Right renal cortex interstitium (tissue), 3 donors: ENCODE results near the gene STAT5A. TPM values are rescaled to one million over a fixed set of nuclear protein-coding genes. Genes with fewer than 3 reads are reported as not detected.

Experiments
- DNase-seq, 3 donors: peaks; one replicate each; pipeline ENCODE4 v3.0.0-alpha.2; 2013; ENCODE audit warnings: low read depth in 3 of 3, low spot score in 2 of 3
- polyA plus RNA-seq, 3 donors: library from polyadenylated mRNA; unstranded; fragments of 120-200 nt; gene quantifications; one replicate each; pipeline ENCODE4 v1.2.1, GENCODE V29; 2013; ENCODE audit not compliant: insufficient read length in 3 of 3

The STAT5A gene
- polyA plus RNA-seq, 3 donors: 5.1 to 5.9 (median 5.5) TPM

- no peak for DNase-seq
Measured at GRCh38 chr17:42266918-42267766, 21.2 kb upstream of the STAT5A start.

GRCh38 chr17:42268236-42268635 lies 20.1 kb upstream of the STAT5A start:
- no peak for DNase-seq

- no peak for DNase-seq
Measured at GRCh38 chr17:42270170-42270535, 18.1 kb upstream of the STAT5A start.

GRCh38 chr17:42270596-42270995 lies 17.7 kb upstream of the STAT5A start:
- no peak for DNase-seq

- no peak for DNase-seq
Measured at GRCh38 chr17:42271006-42271778, 17.1 kb upstream of the STAT5A start.

GRCh38 chr17:42271779-42272035 lies 16.6 kb upstream of the STAT5A start:
- DNase-seq: no peak

GRCh38 chr17:42272162-42272907 lies 16.0 kb upstream of the STAT5A start:
- DNase-seq: no peak

- no peak for DNase-seq
Measured at GRCh38 chr17:42273474-42274252, 14.6 kb upstream of the STAT5A start.

- DNase-seq: no peak
Measured at GRCh38 chr17:42274253-42274542, 14.1 kb upstream of the STAT5A start.

- DNase-seq: no peak
Measured at GRCh38 chr17:42274812-42275526, 13.3 kb upstream of the STAT5A start.

GRCh38 chr17:42275527-42276358 lies 12.6 kb upstream of the STAT5A start:
- peak in 1 of 3 donors; percentile 23 for DNase-seq

- peak in 1 of 3 donors; percentile 57 for DNase-seq
Measured at GRCh38 chr17:42276359-42276608, 12.0 kb upstream of the STAT5A start, which contains the start of gene STAT5B. Gene STAT5B (minus strand): TSS chr17:42276391. CDS start chr17:42232127, 44,264 bp downstream.

- peak in 1 of 3 donors; percentile 23 for DNase-seq
Measured at GRCh38 chr17:42276609-42277341, 11.5 kb upstream of the STAT5A start.

GRCh38 chr17:42277342-42277712 lies 11.0 kb upstream of the STAT5A start:
- DNase-seq: no peak

- DNase-seq: no peak
Measured at GRCh38 chr17:42279776-42280630, 8.3 kb upstream of the STAT5A start.

- no peak for DNase-seq
Measured at GRCh38 chr17:42281571-42282096, 6.7 kb upstream of the STAT5A start.

- no peak for DNase-seq
Measured at GRCh38 chr17:42282478-42283080, 5.7 kb upstream of the STAT5A start.
